DMS 273 treated with DMSO at 0.1 percent for 48 hours (cell line): ENCODE measurements around the gene ZNF324B.
A peak's percentile ranks its signal among the peaks of the same experiment; 100 is the strongest.
"Not testable (repeated sequence)": the region's sequence is repeated elsewhere in the genome, so short reads cannot be mapped to it uniquely, and the experiment has no call there.

Source experiments
- DNase-seq: peaks from one replicate; lab custom pipeline; 2025; lab: John Stamatoyannopoulos, UW

ZNF324B gene

GRCh38 chr19:58480481-58480830, 29.0 kb downstream of the ZNF324B start:
- DNase-seq: no peak

GRCh38 chr19:58480831-58481230, 29.4 kb downstream of the ZNF324B start:
- DNase-seq: no peak

- no peak for DNase-seq
Measured at GRCh38 chr19:58482372-58482771, 30.9 kb downstream of the ZNF324B start.

GRCh38 chr19:58483776-58484175, 32.4 kb downstream of the ZNF324B start:
- DNase-seq: no peak

- DNase-seq: not testable (repeated sequence)
Measured at GRCh38 chr19:58484349-58484748, 32.9 kb downstream of the ZNF324B start.

- DNase-seq: no peak
Measured at GRCh38 chr19:58491393-58491792, 40.0 kb downstream of the ZNF324B start.

- no peak for DNase-seq
Measured at GRCh38 chr19:58492265-58492664, 40.8 kb downstream of the ZNF324B start.

GRCh38 chr19:58497634-58498170, 46.3 kb downstream of the ZNF324B start:
- DNase-seq: no peak

GRCh38 chr19:58498316-58499020, 47.0 kb downstream of the ZNF324B start:
- DNase-seq: no peak

GRCh38 chr19:58499021-58499927, 47.9 kb downstream of the ZNF324B start:
- peak; percentile 95 for DNase-seq

GRCh38 chr19:58500242-58500641, 48.8 kb downstream of the ZNF324B start:
- DNase-seq: no peak
